GM12892 (cell line): ENCODE results near the gene FN3K.

Experiments
- POLR2A ChIP-seq: IDR thresholded peaks from 2 replicates; pipeline ENCODE4 v1.6.1; 2011; ENCODE audit warnings: low read depth, low read length, control low read depth
- POLR2AphosphoS5 ChIP-seq: IDR thresholded peaks from 2 replicates; pipeline ENCODE4 v1.6.1; 2011; ENCODE audit warnings: low read depth, low read length, control low read depth

GRCh38 chr17:82709024-82709675 lies 26.3 kb upstream of the FN3K start:
- TF ChIP-seq POLR2A (no peak), POLR2AphosphoS5 (no peak)
